GM23248 (cell line): ENCODE results near the gene CDC20. TPM values are rescaled to one million over a fixed set of nuclear protein-coding genes. Genes with fewer than 3 reads are reported as not detected.

Experiments used
- DNase-seq: peaks from one replicate; pipeline ENCODE4 v3.0.0-alpha.2; 2015
- H2AFZ ChIP-seq: fragments of 200-600 bp; sonication (generic); 2 replicates; pipeline ENCODE4 v1.6.1; 2016; ENCODE audit warnings: antibody characterized with exemption
- H3F3A ChIP-seq: fragments of 200-600 bp; sonication (generic); 2 replicates; pipeline ENCODE4 v1.6.1; 2016; ENCODE audit warnings: mild to moderate bottlenecking, antibody characterized with exemption, mixed run types; ENCODE audit not compliant: insufficient read depth
- H3K27ac ChIP-seq: fragments of 200-600 bp; sonication (generic); 2 replicates; pipeline ENCODE4 v1.5.1; 2016; ENCODE audit warnings: mild to moderate bottlenecking
- H3K27me3 ChIP-seq: fragments of 200-600 bp; sonication (generic); replicated peaks from 2 replicates; pipeline ENCODE4 v1.6.1; 2016; ENCODE audit warnings: mild to moderate bottlenecking; ENCODE audit not compliant: insufficient read depth
- H3K36me3 ChIP-seq: fragments of 200-600 bp; sonication (generic); 2 replicates; pipeline ENCODE4 v1.6.1; 2016; ENCODE audit warnings: low read depth, mild to moderate bottlenecking
- H3K4me1 ChIP-seq: fragments of 200-600 bp; sonication (generic); 2 replicates; pipeline ENCODE4 v1.6.1; 2016; ENCODE audit warnings: mild to moderate bottlenecking; ENCODE audit not compliant: insufficient read depth
- H3K4me2 ChIP-seq: fragments of 200-600 bp; sonication (generic); one replicate; pipeline ENCODE4 v1.6.1; 2016; ENCODE audit warnings: mild to moderate bottlenecking; ENCODE audit not compliant: unreplicated experiment
- H3K4me3 ChIP-seq: fragments of 200-600 bp; sonication (generic); 2 replicates; pipeline ENCODE4 v1.5.1; 2016; ENCODE audit warnings: mild to moderate bottlenecking
- H3K79me2 ChIP-seq: fragments of 200-600 bp; sonication (generic); 2 replicates; pipeline ENCODE4 v1.6.1; 2016; ENCODE audit warnings: mild to moderate bottlenecking; ENCODE audit not compliant: insufficient read depth
- H3K9ac ChIP-seq: fragments of 200-600 bp; sonication (generic); 2 replicates; pipeline ENCODE4 v1.6.1; 2016; ENCODE audit warnings: mild to moderate bottlenecking
- H3K9me2 ChIP-seq: fragments of 200-600 bp; sonication (generic); 2 replicates; pipeline ENCODE4 v1.6.1; 2016; ENCODE audit warnings: mixed run types, mild to moderate bottlenecking, moderate library complexity; ENCODE audit not compliant: insufficient read depth
- H3K9me3 ChIP-seq: fragments of 200-600 bp; sonication (generic); one replicate; pipeline ENCODE4 v1.6.1; 2017; ENCODE audit warnings: low read depth
- H4K20me1 ChIP-seq: fragments of 200-600 bp; sonication (generic); 2 replicates; pipeline ENCODE4 v1.6.0; 2016; ENCODE audit not compliant: insufficient read depth
- EZH2 ChIP-seq: fragments of 200-600 bp; sonication (generic); IDR thresholded peaks from 2 replicates; pipeline ENCODE4 v1.6.1; 2018; ENCODE audit warnings: antibody characterized with exemption, mild to moderate bottlenecking; ENCODE audit not compliant: insufficient read depth, poor library complexity, severe bottlenecking
- EZH2phosphoT487 ChIP-seq: fragments of 200-600 bp; sonication (generic); IDR thresholded peaks from 2 replicates; pipeline ENCODE4 v1.6.1; 2018; ENCODE audit warnings: antibody characterized with exemption, moderate library complexity, mild to moderate bottlenecking, low read depth; ENCODE audit not compliant: insufficient read depth
- WGBS, 2 experiments: methylation state at CpG; one replicate each; pipeline ENCODE4 v1.1.6; 2015 to 2017; ENCODE audit warnings: low lambda C conversion rate in 2 of 2, low coverage in 1 of 2; ENCODE audit errors: missing lambda C conversion rate in 2 of 2; 5-methylcytosine and 5-hydroxymethylcytosine counted together
- in situ Hi-C: fragments of 300-500 bp; cut with MboI; formaldehyde crosslinking; loops from 2 replicates; pipeline ENCODE4 v1.15.0; 2020
- polyA plus RNA-seq: library from polyadenylated mRNA; unstranded; fragments of >200 nt; fragmentation: Nextera tagmentation; extraction: Ambion mirVana; gene quantifications from 2 replicates; pipeline ENCODE4 v1.2.1, GENCODE V29; 2016
- total RNA-seq: library from RNA; depleted of rRNA; stranded (reverse); fragments of >200 nt; shearing (Covaris generic); gene quantifications from 2 replicates; pipeline ENCODE4 v1.2.3, GENCODE V29; 2014

The CDC20 gene
- total and polyA plus RNA-seq, 2 experiments from 2014 or later, result 48.9 to 50.9 TPM

GRCh38 chr1:43366179-43366578 is 7.4 kb downstream of the CDC20 start:
- TF ChIP-seq EZH2phosphoT487, result no peak
- in situ Hi-C loops, result no loop called here
- DNase-seq, result no peak
- Histone ChIP-seq H3K4me1 (peaks cover 18% of the 10 kb centered on the region), H3K9ac (peak overlapping the region; percentile 99), H3F3A (peaks cover 54% of the 10 kb centered on the region), H3K27me3 (no peaks in the 10 kb centered on the region), H3K9me2 (no peaks in the 10 kb centered on the region), H3K9me3 (no peaks in the 10 kb centered on the region), H2AFZ (no peak overlapping the region), H3K4me2 (peak overlapping the region; percentile 93), H4K20me1 (no peaks in the 10 kb centered on the region), H3K27ac (peak overlapping the region; percentile 90), H3K4me3 (peak overlapping the region; percentile 98), H3K36me3 (peaks cover 20% of the 10 kb centered on the region), H3K79me2 (peaks cover 84% of the 10 kb centered on the region)
- 68 to 79% methylated on average over 4 to 11 of the region's 11 CpGs for WGBS, 2 experiments

- Histone ChIP-seq H3K9me2 (no peaks in the 10 kb centered on the region), H3K36me3 (peaks cover 18% of the 10 kb centered on the region), H3K9me3 (no peaks in the 10 kb centered on the region), H3F3A (peaks cover 54% of the 10 kb centered on the region), H3K27ac (peak overlapping the region; percentile 90), H2AFZ (no peak overlapping the region), H3K9ac (peak overlapping the region; percentile 99), H3K4me2 (peak overlapping the region; percentile 93), H4K20me1 (no peaks in the 10 kb centered on the region), H3K27me3 (no peaks in the 10 kb centered on the region), H3K79me2 (peaks cover 83% of the 10 kb centered on the region), H3K4me3 (peak overlapping the region; percentile 98), H3K4me1 (peaks cover 13% of the 10 kb centered on the region)
- WGBS, 2 experiments, result 39 to 41% methylated on average over 5 of the region's 5 CpGs
- no peak for TF ChIP-seq EZH2phosphoT487
- no peak for TF ChIP-seq EZH2
- in situ Hi-C loops, result no loop called here
- no peak for DNase-seq
Measured at GRCh38 chr1:43366601-43367025, 7.8 kb downstream of the CDC20 start.

- H3K27ac ChIP-seq, result peak overlapping the region; percentile 90
- peak overlapping the region; percentile 98 for H3K4me3 ChIP-seq
- peaks cover 14% of the 10 kb centered on the region for H3K36me3 ChIP-seq
- WGBS, 2 experiments, result 5 to 7% methylated on average over 32 to 42 of the region's 48 CpGs
- H3K4me2 ChIP-seq, result peak overlapping the region; percentile 93
- H3K9ac ChIP-seq, result peak overlapping the region; percentile 99
- H3K9me2 ChIP-seq, result no peaks in the 10 kb centered on the region
- H3K79me2 ChIP-seq, result peaks cover 80% of the 10 kb centered on the region
- peaks cover 54% of the 10 kb centered on the region for H3F3A ChIP-seq
- peak; percentile 74 for DNase-seq
- H2AFZ ChIP-seq, result peak overlapping the region; percentile 43
- H4K20me1 ChIP-seq, result no peaks in the 10 kb centered on the region
- H3K4me1 ChIP-seq, result peaks cover 12% of the 10 kb centered on the region
- no peaks in the 10 kb centered on the region for H3K9me3 ChIP-seq
- TF ChIP-seq EZH2phosphoT487 (no peak), EZH2 (no peak)
- in situ Hi-C loops, result no loop called here
- no peaks in the 10 kb centered on the region for H3K27me3 ChIP-seq
Measured at GRCh38 chr1:43367026-43367903, 8.5 kb downstream of the CDC20 start.

- H3F3A ChIP-seq, result peaks cover 53% of the 10 kb centered on the region
- 1% methylated on average over 16 to 23 of the region's 58 CpGs for WGBS, 2 experiments
- peak within 1 kb of the TSS; percentile 98 for H3K4me3 ChIP-seq
- in situ Hi-C loops, result no loop called here
- peaks cover 73% of the 10 kb centered on the region for H3K79me2 ChIP-seq
- peak; percentile 93 for DNase-seq
- peak within 1 kb of the TSS; percentile 93 for H3K4me2 ChIP-seq
- H3K4me1 ChIP-seq, result peaks cover 19% of the 10 kb centered on the region
- no peaks in the 10 kb centered on the region for H3K9me2 ChIP-seq
- no peak for TF ChIP-seq EZH2phosphoT487
- TF ChIP-seq EZH2, result no peak
- no peaks in the 10 kb centered on the region for H4K20me1 ChIP-seq
- peak within 1 kb of the TSS; percentile 90 for H3K27ac ChIP-seq
- H3K27me3 ChIP-seq, result no peaks in the 10 kb centered on the region
- peak within 1 kb of the TSS; percentile 99 for H3K9ac ChIP-seq
- peak within 1 kb of the TSS; percentile 68 for H2AFZ ChIP-seq
- no peaks in the 10 kb centered on the region for H3K9me3 ChIP-seq
- H3K36me3 ChIP-seq, result peaks cover 8% of the 10 kb centered on the region; the same call in 1 of the 2 replicates
Measured at GRCh38 chr1:43367904-43368645, 9.3 kb downstream of the CDC20 start, which contains the start of gene ELOVL1. Gene ELOVL1 (minus strand): TSS chr1:43368011. CDS start chr1:43365609, 2,402 bp downstream.
